Thyroid gland (tissue), 4 donors: ENCODE measurements around the gene ANGPTL4.

Experiments
- CTCF ChIP-seq, 6 experiments: fragments of 200-600 bp in 3 of 6; fragments of 450-650 bp in 3 of 6; sonication (generic) in 3 of 6; IDR thresholded peaks; one replicate each; pipeline ENCODE4 v1.5.1; 2016 to 2019; ENCODE audit warnings: antibody characterized with exemption in 6 of 6, mild to moderate bottlenecking in 2 of 6, inconsistent platforms in 1 of 6, moderate library complexity in 1 of 6
- POLR2A ChIP-seq, 2 donors: fragments of 450-650 bp; IDR thresholded peaks; one replicate each; pipeline ENCODE4 v1.6.1; 2017; ENCODE audit warnings: antibody characterized with exemption in 2 of 2, mild to moderate bottlenecking in 2 of 2, moderate library complexity in 1 of 2

GRCh38 chr19:8371011-8371804, 7.3 kb downstream of the ANGPTL4 start:
- TF ChIP-seq CTCF (IDR thresholded peaks at IDR 0.05) (no peak), POLR2A (IDR thresholded peaks at IDR 0.05) (no peak)
